BLaER1 (cell line): Measurements from ENCODE around the gene DHRS4.
"Not testable (repeated sequence)": the region's sequence is repeated elsewhere in the genome, so short reads cannot be mapped to it uniquely, and the experiment has no call there.

Experiments used
- H3K27ac ChIP-seq: shearing (Covaris generic); formaldehyde crosslinking; 2 replicates; pipeline ENCODE4 v1.8.1; 2022
- H3K27me3 ChIP-seq: shearing (Covaris generic); formaldehyde crosslinking; 2 replicates; pipeline ENCODE4 v1.8.1; 2022
- H3K36me3 ChIP-seq: shearing (Covaris generic); formaldehyde crosslinking; 2 replicates; pipeline ENCODE4 v1.8.1; 2022
- H3K4me1 ChIP-seq: shearing (Covaris generic); formaldehyde crosslinking; 2 replicates; pipeline ENCODE4 v1.8.1; 2022
- H3K4me2 ChIP-seq: shearing (Covaris generic); formaldehyde crosslinking; 2 replicates; pipeline ENCODE4 v1.8.1; 2022
- H3K4me3 ChIP-seq: shearing (Covaris generic); formaldehyde crosslinking; 2 replicates; pipeline ENCODE4 v1.8.1; 2022
- H3K9ac ChIP-seq: shearing (Covaris generic); formaldehyde crosslinking; 2 replicates; pipeline ENCODE4 v1.8.1; 2022
- H3K9me3 ChIP-seq: shearing (Covaris generic); formaldehyde crosslinking; 2 replicates; pipeline ENCODE4 v1.8.1; 2022
- H4K20me1 ChIP-seq: shearing (Covaris generic); formaldehyde crosslinking; 2 replicates; pipeline ENCODE4 v1.8.1; 2022
- Cebpa-rat ChIP-seq: shearing (Covaris generic); IDR thresholded peaks from 2 replicates; pipeline ENCODE4 v1.8.1; 2022

Gene DHRS4

DNA sequence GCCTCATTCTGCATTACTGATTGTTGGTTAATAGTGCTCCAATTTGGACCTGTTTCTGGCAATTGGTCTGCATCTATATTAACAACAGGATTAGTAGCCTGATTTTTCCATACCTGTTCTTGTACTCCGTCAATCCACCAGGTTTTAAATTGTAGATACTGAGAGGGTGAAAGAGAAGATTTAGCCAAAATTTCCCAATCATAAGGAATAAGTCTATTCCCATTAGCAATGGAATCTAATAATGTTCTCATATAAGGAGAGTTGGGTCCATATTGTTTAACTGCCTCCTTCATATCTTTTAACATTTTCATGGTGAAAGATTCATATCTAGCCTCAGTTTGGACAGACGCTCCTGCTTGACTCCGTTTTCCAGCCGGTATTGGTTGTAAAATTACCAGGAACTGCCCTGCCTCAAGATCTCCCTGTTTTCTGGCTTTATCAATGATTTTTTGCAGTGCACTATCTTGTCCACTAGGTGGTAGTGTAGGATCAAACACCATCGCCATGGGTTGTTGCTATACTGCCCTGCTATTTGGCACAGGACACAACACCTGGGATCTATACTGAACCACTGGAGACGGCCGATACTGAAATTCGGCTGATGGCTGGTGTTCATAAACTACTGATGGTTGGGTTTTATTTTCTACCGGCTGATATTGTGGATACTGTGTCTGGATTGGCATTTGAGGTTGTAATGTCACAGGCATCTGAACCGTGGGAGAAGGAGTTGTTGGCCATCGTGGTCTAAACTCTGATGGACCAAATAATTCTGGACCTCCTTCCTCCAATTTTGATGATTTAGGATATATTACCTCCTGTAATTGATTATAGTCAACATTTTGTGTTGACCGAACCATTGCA, 60.3 kb downstream of the DHRS4 start:
- Histone ChIP-seq H3K9ac (no peak overlapping the region), H3K27me3 (no peaks in the 10 kb centered on the region), H3K4me2 (no peak overlapping the region), H3K36me3 (peaks cover 4% of the 10 kb centered on the region), H4K20me1 (no peaks in the 10 kb centered on the region), H3K4me1 (peaks cover 28% of the 10 kb centered on the region), H3K4me3 (no peak overlapping the region), H3K27ac (no peak overlapping the region), H3K9me3 (no peaks in the 10 kb centered on the region)
- TF ChIP-seq Cebpa-rat: no peak

DNA sequence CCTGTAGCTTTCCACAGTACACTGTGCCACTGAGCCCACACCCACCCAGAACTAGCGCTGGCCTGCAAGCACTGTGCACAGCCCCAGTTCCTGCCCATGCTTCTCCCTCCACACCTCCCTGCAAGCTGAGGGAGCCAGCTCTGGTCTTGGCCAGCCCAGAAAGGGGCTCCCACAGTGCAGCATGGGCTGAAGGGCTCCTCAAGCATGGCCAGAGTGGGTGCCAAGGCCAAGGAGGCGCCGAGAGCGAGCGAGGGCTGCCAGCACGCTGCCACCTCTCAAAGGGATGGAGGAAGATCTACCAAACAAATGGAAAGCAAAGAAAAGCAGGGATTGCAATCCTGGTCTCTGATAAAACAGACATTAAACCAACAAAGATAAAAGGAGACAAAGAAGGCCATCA, 62.2 kb downstream of the DHRS4 start:
- peaks cover 12% of the 10 kb centered on the region for H3K4me1 ChIP-seq
- not testable (repeated sequence) for H4K20me1 ChIP-seq, H3K27me3 ChIP-seq

More for the DNA sequence above, 62.2 kb downstream of the DHRS4 start:
- not testable (repeated sequence) for H3K4me3 ChIP-seq, H3K9me3 ChIP-seq, H3K9ac ChIP-seq, H3K36me3 ChIP-seq, H3K27ac ChIP-seq, H3K4me2 ChIP-seq
